H1 (cell line): Measurements from ENCODE around the gene CCDC157. TPM values are rescaled to one million over a fixed set of nuclear protein-coding genes. Genes with fewer than 3 reads are reported as not detected.

Experiments
- CHD2 ChIP-seq: IDR thresholded peaks from 2 replicates; pipeline ENCODE4 v1.6.1; 2012; ENCODE audit warnings: low read length, improper control_type of control experiment
- CHD7 ChIP-seq: fragments of 300-600 bp; sonication (generic); IDR thresholded peaks from 2 replicates; pipeline ENCODE4 v1.7.1; 2012; ENCODE audit warnings: low read length, moderate library complexity, mild to moderate bottlenecking, inconsistent platforms; ENCODE audit not compliant: insufficient replicate concordance
- KDM1A ChIP-seq: fragments of 200-600, 300-600 bp; sonication (generic); IDR thresholded peaks from 2 replicates; pipeline ENCODE4 v1.7.1; 2016; ENCODE audit warnings: mild to moderate bottlenecking, low read length, borderline replicate concordance
- MAFK ChIP-seq: IDR thresholded peaks from 2 replicates; pipeline ENCODE4 v1.6.1; 2012; ENCODE audit warnings: low read depth, mild to moderate bottlenecking, improper control_type of control experiment, low read length
- SP2 ChIP-seq: IDR thresholded peaks from 2 replicates; pipeline ENCODE4 v1.6.1; 2012; ENCODE audit warnings: mild to moderate bottlenecking, low read length, inconsistent platforms
- SP4 ChIP-seq: IDR thresholded peaks from 2 replicates; pipeline ENCODE4 v1.6.1; 2012; ENCODE audit warnings: low read length, inconsistent platforms
- SRF ChIP-seq: IDR thresholded peaks from 2 replicates; pipeline ENCODE4 v1.6.1; 2011; ENCODE audit warnings: mild to moderate bottlenecking, low read depth, low read length, moderate library complexity
- TAF7 ChIP-seq: optimal IDR thresholded peaks from 2 replicates; pipeline ENCODE3; 2011; ENCODE audit warnings: low read depth, mild to moderate bottlenecking, inconsistent platforms, low read length, moderate library complexity, borderline replicate concordance
- TEAD4 ChIP-seq: IDR thresholded peaks from 2 replicates; pipeline ENCODE4 v1.6.1; 2012; ENCODE audit warnings: low read depth, low read length, inconsistent platforms, mixed read lengths
- polyA plus RNA-seq, 7 experiments: library from polyadenylated mRNA; depleted of rRNA in 3 of 7; stranded (reverse) in 5 of 7; unstranded in 2 of 7; fragments of >200 nt in 5 of 7; fragments of 200-250 nt in 2 of 7; gene quantifications; 1 replicate in 5 of 7; 2 replicates in 1 of 7; 4 replicates in 1 of 7; pipeline versions ENCODE4 v1.2.1 to v1.2.3, GENCODE V29; 2011 to 2013; ENCODE audit warnings: missing spikeins in 2 of 7, mixed read lengths in 2 of 7
- total RNA-seq: library from RNA; stranded (reverse); fragmentation: NEBNext Ultra II Directional; extraction: Animal tissue kit (Norgen Biotek cat#: 25700); gene quantifications from 2 replicates; pipeline ENCODE4 v1.2.1, GENCODE V29; 2021
- TF ChIP-seq, protein P1 (sequence below): IDR thresholded peaks from 2 replicates; pipeline ENCODE4 v1.6.1; 2012; ENCODE audit warnings: low read length, inconsistent platforms

The CCDC157 gene
- total and polyA plus RNA-seq, 2 of the 8 experiments (the other 6 are each of a cell fraction or from before 2014, with no cell fraction given) = 4.1 to 8.4 TPM

- no peak for TF ChIP-seq CHD7
- TF ChIP-seq TEAD4 = no peak
- no peak for TF ChIP-seq KDM1A
- no peak for TF ChIP-seq SP2
- no peak for TF ChIP-seq MAFK
- TF ChIP-seq TAF7 = no peak
- no peak for TF ChIP-seq SP4
- TF ChIP-seq, protein P1, sequence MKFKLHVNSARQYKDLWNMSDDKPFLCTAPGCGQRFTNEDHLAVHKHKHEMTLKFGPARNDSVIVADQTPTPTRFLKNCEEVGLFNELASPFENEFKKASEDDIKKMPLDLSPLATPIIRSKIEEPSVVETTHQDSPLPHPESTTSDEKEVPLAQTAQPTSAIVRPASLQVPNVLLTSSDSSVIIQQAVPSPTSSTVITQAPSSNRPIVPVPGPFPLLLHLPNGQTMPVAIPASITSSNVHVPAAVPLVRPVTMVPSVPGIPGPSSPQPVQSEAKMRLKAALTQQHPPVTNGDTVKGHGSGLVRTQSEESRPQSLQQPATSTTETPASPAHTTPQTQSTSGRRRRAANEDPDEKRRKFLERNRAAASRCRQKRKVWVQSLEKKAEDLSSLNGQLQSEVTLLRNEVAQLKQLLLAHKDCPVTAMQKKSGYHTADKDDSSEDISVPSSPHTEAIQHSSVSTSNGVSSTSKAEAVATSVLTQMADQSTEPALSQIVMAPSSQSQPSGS = no peak
- TF ChIP-seq SRF = no peak
- no peak for TF ChIP-seq CHD2
Measured at GRCh38 chr22:30380011-30380410, 23.2 kb downstream of the CCDC157 start (continued).
